HepG2 (cell line): Measurements from ENCODE around the gene TRPT1. TPM values are rescaled to one million over a fixed set of nuclear protein-coding genes. Genes with fewer than 3 reads are reported as not detected.

ENCODE experiments used
- ARID2 ChIP-seq: sonication (generic); formaldehyde crosslinking; IDR thresholded peaks from 2 replicates; pipeline ENCODE4 v1.8.1; 2022; ENCODE audit warnings: mild to moderate bottlenecking, missing genetic modification reagents, borderline replicate concordance
- CAMTA2 ChIP-seq: sonication (generic); formaldehyde crosslinking; IDR thresholded peaks from 2 replicates; pipeline ENCODE4 v1.4.0; 2020; ENCODE audit warnings: mild to moderate bottlenecking, missing genetic modification reagents, borderline replicate concordance
- DNMT1 ChIP-seq: sonication (generic); formaldehyde crosslinking; IDR thresholded peaks from 2 replicates; pipeline ENCODE4 v1.5.1; 2020; ENCODE audit warnings: mild to moderate bottlenecking, missing genetic modification reagents
- ESRRA ChIP-seq: sonication (generic); formaldehyde crosslinking; IDR thresholded peaks from 2 replicates; pipeline ENCODE4 v1.5.1; 2020; ENCODE audit warnings: mild to moderate bottlenecking, low read depth, missing genetic modification reagents
- HIVEP1 ChIP-seq: sonication (generic); formaldehyde crosslinking; IDR thresholded peaks from 2 replicates; pipeline ENCODE4 v1.4.0; 2020; ENCODE audit warnings: mild to moderate bottlenecking, missing genetic modification reagents
- KLF9 ChIP-seq: IDR thresholded peaks from 2 replicates; pipeline ENCODE4 v1.6.1; 2016; ENCODE audit warnings: low read depth
- NFIC ChIP-seq: IDR thresholded peaks from 2 replicates; pipeline ENCODE4 v1.6.1; 2012; ENCODE audit warnings: mild to moderate bottlenecking, low read length, inconsistent platforms
- PHF5A ChIP-seq: IDR thresholded peaks from one replicate; pipeline ENCODE4 v1.6.1; 2018; ENCODE audit warnings: low read depth, missing genetic modification reagents; ENCODE audit not compliant: unreplicated experiment
- PRDM4 ChIP-seq: sonication (generic); formaldehyde crosslinking; IDR thresholded peaks from 2 replicates; pipeline ENCODE4 v1.9.0; 2021; ENCODE audit warnings: missing genetic modification reagents, borderline replicate concordance
- SMAD9 ChIP-seq: sonication (generic); formaldehyde crosslinking; IDR thresholded peaks from 2 replicates; pipeline ENCODE4 v1.5.1; 2020; ENCODE audit warnings: mild to moderate bottlenecking, missing genetic modification reagents
- TBL1XR1 ChIP-seq: fragments of 150-350 bp; IDR thresholded peaks from 2 replicates; pipeline ENCODE4 v1.6.1; 2014; ENCODE audit warnings: borderline replicate concordance, low read length; ENCODE audit not compliant: partially characterized antibody
- TCF12 ChIP-seq, 2 experiments: fragments of 450-650 bp in 1 of 2; sonication (generic) in 1 of 2; formaldehyde crosslinking in 1 of 2; IDR thresholded peaks; 2 replicates each; pipeline versions ENCODE4 v1.6.1 to v1.8.0; 2017 to 2022; ENCODE audit warnings: antibody characterized with exemption in 1 of 2, mild to moderate bottlenecking in 1 of 2, missing genetic modification reagents in 1 of 2, moderate library complexity in 1 of 2
- ZBTB10 ChIP-seq: sonication (generic); formaldehyde crosslinking; IDR thresholded peaks from 2 replicates; pipeline ENCODE4 v1.4.0; 2020; ENCODE audit warnings: missing genetic modification reagents, borderline replicate concordance
- ZC3H4 ChIP-seq: sonication (generic); formaldehyde crosslinking; IDR thresholded peaks from 2 replicates; pipeline ENCODE4 v1.4.0; 2020; ENCODE audit warnings: missing genetic modification reagents, borderline replicate concordance
- ZFAT ChIP-seq: sonication (generic); formaldehyde crosslinking; conservative IDR thresholded peaks from 2 replicates; pipeline ENCODE4 v1.8.1; 2023; ENCODE audit warnings: missing genetic modification reagents, inconsistent platforms
- ZNF350 ChIP-seq: sonication (generic); formaldehyde crosslinking; IDR thresholded peaks from 2 replicates; pipeline ENCODE4 v1.4.0; 2020; ENCODE audit warnings: mild to moderate bottlenecking, low read depth, missing genetic modification reagents, borderline replicate concordance
- ZNF550 ChIP-seq: sonication (generic); formaldehyde crosslinking; IDR thresholded peaks from 2 replicates; pipeline ENCODE4 v1.4.0; 2020; ENCODE audit warnings: mild to moderate bottlenecking, missing genetic modification reagents, borderline replicate concordance
- ZNF607 ChIP-seq: sonication (generic); formaldehyde crosslinking; IDR thresholded peaks from 2 replicates; pipeline ENCODE4 v1.5.1; 2020; ENCODE audit warnings: missing genetic modification reagents, mild to moderate bottlenecking, borderline replicate concordance
- polyA plus RNA-seq, 8 experiments: library from polyadenylated mRNA; depleted of rRNA in 3 of 8; stranded (reverse) in 7 of 8; unstranded in 1 of 8; fragments of >200 nt; fragmentation: Illumina TruSeq in 4 of 8; extraction: Trizol in 4 of 8; gene quantifications; 2 replicates each; pipeline versions ENCODE4 v1.2.1 to v1.2.3, GENCODE V29; 2011 to 2016; ENCODE audit warnings: low read depth in 4 of 8, missing spikeins in 1 of 8, mixed read lengths in 1 of 8; ENCODE audit not compliant: insufficient read depth in 1 of 8
- total RNA-seq, 5 experiments: library from RNA; depleted of rRNA; stranded (reverse); fragments of >200 nt; fragmentation: Illumina TruSeq; extraction: Trizol; gene quantifications; 2 replicates each; pipeline ENCODE4 v1.2.3, GENCODE V29; 2016; ENCODE audit warnings: low read depth in 1 of 5
- TF ChIP-seq, protein P1 (sequence below): sonication (generic); formaldehyde crosslinking; IDR thresholded peaks from 2 replicates; pipeline ENCODE4 v1.4.0; 2020; ENCODE audit warnings: mild to moderate bottlenecking, missing genetic modification reagents

TRPT1 gene
- total and polyA plus RNA-seq, 2 of the 13 experiments (the other 11 are each of a cell fraction or from before 2014, with no cell fraction given): 24.8 to 40.7 TPM

GRCh38 chr11:64225608-64226506 lies at the start of gene TRPT1, which contains the start of gene NUDT22 (continued):
- no peak for TF ChIP-seq ZFAT (CRISPR knock-in tag)
- TF ChIP-seq SMAD9: no peak
- TF ChIP-seq ESRRA: peak; percentile 56; the same call in 1 of the 2 replicates
- TF ChIP-seq NFIC: no peak
- TF ChIP-seq TCF12 (IDR thresholded peaks at IDR 0.05): no peak
- peak; percentile 60 for TF ChIP-seq TCF12 (CRISPR knock-in tag; IDR thresholded peaks at IDR 0.05)
- no peak for TF ChIP-seq ZC3H4 (CRISPR knock-in tag)
- TF ChIP-seq, protein P1, sequence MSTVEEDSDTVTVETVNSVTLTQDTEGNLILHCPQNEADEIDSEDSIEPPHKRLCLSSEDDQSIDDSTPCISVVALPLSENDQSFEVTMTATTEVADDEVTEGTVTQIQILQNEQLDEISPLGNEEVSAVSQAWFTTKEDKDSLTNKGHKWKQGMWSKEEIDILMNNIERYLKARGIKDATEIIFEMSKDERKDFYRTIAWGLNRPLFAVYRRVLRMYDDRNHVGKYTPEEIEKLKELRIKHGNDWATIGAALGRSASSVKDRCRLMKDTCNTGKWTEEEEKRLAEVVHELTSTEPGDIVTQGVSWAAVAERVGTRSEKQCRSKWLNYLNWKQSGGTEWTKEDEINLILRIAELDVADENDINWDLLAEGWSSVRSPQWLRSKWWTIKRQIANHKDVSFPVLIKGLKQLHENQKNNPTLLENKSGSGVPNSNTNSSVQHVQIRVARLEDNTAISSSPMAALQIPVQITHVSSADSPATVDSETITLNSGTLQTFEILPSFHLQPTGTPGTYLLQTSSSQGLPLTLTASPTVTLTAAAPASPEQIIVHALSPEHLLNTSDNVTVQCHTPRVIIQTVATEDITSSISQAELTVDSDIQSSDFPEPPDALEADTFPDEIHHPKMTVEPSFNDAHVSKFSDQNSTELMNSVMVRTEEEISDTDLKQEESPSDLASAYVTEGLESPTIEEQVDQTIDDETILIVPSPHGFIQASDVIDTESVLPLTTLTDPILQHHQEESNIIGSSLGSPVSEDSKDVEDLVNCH (CRISPR knock-in tag): no peak
- TF ChIP-seq ZBTB10: peak; percentile 73; the same call in 1 of the 2 replicates
- TF ChIP-seq ZNF350 (CRISPR knock-in tag): peak; percentile 40; the same call in 1 of the 2 replicates
- TF ChIP-seq KLF9 (CRISPR knock-in tag): no peak
- TF ChIP-seq CAMTA2 (CRISPR knock-in tag): peak; percentile 23; the same call in 1 of the 2 replicates
- TF ChIP-seq ZNF607: 0 out of 2 replicates have a peak, but pooled peaks have one; percentile 52
- no peak for TF ChIP-seq TBL1XR1
- TF ChIP-seq DNMT1 (CRISPR knock-in tag): no peak
- no peak for TF ChIP-seq PRDM4 (CRISPR knock-in tag)
- TF ChIP-seq PHF5A (CRISPR knock-in tag): no peak
- TF ChIP-seq ARID2: no peak
- no peak; the same call in 1 of the 2 replicates for TF ChIP-seq HIVEP1 (CRISPR knock-in tag)
- peak; percentile 89; the same call in 1 of the 2 replicates for TF ChIP-seq ZNF550 (CRISPR knock-in tag)
